Epithelial cell of esophagus (primary cell): ENCODE measurements around the gene ABHD8.

Experiments
- DNase-seq: peaks from one replicate; pipeline ENCODE4 v3.0.0; 2010; ENCODE audit warnings: low read depth
- H3K4me3 ChIP-seq: 2 replicates; pipeline ENCODE4 v1.5.1; 2011; ENCODE audit warnings: mild to moderate bottlenecking, low read length, control low read depth
- TF ChIP-seq, protein P1 (sequence below): IDR thresholded peaks from 2 replicates; pipeline ENCODE4 v1.5.1; 2011; ENCODE audit warnings: low read depth, mild to moderate bottlenecking, low read length, control low read depth, inconsistent platforms; ENCODE audit not compliant: insufficient read depth; ENCODE audit errors: missing control alignments

The ABHD8 gene

DNA sequence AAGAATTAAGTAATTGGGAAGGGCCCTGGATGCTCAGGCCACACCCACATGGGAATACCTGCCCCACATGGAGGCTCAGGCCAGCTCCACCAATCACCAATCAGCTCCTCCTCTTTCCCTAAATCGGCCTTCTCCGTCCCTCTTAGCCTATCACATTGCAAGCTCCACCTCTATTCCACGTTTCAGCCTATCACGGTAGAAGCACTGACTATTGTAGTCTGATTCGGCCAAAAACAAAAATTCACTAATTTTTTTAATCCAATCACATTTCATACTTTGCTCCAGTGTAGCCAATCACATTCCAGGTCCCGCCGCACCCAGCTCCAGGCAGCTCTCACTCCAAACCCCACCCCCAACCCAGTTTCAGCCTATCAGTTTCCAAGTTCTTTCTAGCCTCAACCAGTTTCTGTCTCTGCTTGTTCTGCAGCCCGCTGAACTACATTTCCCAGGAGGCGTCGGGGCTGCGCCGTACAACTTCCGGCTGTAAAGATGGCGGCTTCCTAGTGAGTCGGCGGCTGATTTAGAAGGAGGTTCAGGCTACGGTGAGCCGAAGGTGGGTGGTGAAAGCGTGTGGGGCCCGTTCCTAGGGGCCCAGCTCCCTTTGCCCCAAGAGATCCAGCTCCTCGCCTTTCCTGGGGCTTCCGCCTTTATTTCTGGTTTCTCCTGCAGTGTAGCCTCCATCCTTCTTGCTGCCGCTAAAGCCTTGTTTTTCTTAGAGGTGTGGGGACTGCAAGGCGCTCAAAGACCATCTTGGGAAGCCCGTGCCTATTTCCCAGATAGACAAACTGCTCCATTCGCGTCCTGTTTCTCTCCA lies 36.0 kb downstream of the ABHD8 start, which contains the start of gene BABAM1:
BABAM1 (plus strand) TSS at position 469 of the 814 bp plus-strand sequence. CDS start 1,364 bp downstream, outside the sequence.
- H3K4me3 ChIP-seq: peak within 1 kb of the TSS; percentile 99
- peak; percentile 99 for DNase-seq
- TF ChIP-seq, protein P1, sequence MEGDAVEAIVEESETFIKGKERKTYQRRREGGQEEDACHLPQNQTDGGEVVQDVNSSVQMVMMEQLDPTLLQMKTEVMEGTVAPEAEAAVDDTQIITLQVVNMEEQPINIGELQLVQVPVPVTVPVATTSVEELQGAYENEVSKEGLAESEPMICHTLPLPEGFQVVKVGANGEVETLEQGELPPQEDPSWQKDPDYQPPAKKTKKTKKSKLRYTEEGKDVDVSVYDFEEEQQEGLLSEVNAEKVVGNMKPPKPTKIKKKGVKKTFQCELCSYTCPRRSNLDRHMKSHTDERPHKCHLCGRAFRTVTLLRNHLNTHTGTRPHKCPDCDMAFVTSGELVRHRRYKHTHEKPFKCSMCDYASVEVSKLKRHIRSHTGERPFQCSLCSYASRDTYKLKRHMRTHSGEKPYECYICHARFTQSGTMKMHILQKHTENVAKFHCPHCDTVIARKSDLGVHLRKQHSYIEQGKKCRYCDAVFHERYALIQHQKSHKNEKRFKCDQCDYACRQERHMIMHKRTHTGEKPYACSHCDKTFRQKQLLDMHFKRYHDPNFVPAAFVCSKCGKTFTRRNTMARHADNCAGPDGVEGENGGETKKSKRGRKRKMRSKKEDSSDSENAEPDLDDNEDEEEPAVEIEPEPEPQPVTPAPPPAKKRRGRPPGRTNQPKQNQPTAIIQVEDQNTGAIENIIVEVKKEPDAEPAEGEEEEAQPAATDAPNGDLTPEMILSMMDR: peak; percentile 1

DNA sequence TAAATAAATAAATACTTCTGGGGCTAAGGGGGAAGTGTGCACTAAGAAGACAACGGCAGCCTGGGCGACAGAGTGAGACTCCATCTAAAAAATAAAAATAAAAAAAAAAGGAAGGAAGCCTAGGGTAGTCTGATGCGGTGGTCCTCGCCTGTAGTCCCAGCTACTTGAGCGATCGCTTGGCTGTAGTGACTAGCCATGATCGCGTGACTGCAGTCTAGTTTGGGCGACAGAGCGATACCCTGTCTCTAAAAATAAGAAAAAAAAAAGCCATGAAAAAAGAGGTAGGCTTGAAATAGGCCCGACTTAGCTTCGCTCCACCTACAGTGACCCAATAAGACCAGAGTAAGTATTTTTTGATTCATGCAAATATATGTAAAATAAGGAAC lies 36.6 kb downstream of the ABHD8 start:
- DNase-seq: no peak
- TF ChIP-seq, protein P1: no peak
- H3K4me3 ChIP-seq: no peak overlapping the region

DNA sequence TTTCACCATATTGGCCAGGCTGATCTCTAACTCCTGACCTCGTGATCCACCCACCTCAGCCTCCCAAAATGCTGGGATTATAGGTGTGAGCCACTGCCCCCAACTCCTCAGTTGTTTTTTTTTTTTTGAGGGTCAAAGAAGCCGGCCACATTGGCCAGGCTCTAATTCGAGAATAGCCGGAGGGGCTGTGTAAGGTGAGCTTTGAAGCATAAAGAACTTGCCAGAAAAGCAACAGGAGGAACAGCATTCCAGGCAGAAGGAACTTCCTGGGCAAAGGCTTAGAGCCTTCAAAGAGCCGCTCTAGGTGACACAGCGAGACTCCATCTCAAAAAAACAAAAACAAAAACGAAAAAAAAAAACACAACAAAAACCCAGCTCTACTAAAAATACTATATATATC lies 37.2 kb downstream of the ABHD8 start:
- TF ChIP-seq, protein P1: no peak
- H3K4me3 ChIP-seq: no peak overlapping the region
- no peak for DNase-seq

DNA sequence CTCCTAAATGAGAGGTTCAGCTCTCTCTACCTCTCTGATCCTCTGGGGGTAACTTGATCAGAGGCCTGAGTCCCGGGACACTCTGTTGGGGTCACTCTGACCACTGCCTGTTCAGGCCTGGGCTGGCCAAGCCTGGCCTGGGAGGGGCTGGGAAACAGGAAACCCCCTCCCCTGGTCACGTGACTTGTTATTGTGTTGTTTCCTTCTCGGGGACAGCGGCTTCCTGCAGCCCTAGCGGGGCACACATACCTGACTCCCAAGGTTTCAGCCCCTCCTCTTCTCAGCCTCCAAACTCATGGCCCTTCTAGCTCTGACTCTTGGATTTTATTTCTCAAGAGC lies 38.6 kb downstream of the ABHD8 start, which contains the start of gene USHBP1:
USHBP1 (minus strand) TSS at position 105 of the 339 bp plus-strand sequence. CDS start 446 bp downstream, outside the sequence.
- H3K4me3 ChIP-seq: no peak within 1 kb of the TSS
- DNase-seq: no peak
- TF ChIP-seq, protein P1: no peak

DNA sequence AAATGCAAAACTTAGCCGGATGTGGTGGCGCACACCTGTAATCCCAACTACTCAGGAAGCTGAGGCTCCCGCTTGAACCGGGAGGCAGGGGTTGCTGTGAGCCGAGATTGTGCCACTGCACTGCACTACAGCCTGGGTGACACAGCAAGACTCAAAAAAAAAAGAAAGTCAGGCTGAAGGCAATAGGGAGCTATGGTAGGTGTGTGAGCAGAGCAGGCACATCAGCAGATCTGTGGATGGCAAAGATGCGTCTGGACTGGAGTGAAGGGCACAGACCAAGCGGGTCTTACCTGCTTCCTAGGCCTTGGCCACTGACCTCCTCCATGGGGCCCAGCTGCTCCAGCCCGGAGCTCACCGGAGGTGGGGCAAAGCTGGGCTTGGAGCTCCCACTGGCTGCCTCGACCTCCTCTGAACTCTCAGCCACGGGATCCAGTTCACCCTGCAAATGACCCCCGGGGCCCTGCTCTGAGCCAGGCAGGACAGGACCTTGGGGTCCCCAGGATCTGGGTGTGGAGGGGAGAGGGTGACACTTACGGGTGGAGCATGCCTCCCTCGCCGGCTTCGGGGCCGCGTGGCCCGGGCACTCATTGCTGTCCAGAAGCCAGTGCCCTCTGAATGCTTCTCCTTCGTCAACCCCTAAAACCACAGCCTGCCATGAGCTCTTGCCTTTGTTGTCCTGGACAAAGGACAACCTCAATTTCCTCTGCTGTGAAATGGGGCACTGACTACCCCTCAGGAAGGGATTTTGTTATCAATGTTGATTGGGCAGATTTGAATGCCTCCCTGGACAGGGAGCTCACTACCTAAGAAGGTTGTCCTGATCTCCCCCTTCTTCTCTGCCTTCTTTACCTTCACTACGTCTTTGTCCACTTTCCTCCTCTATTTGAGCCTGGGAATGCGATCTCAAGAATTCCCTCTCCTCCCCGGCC lies 39.2 kb downstream of the ABHD8 start:
- TF ChIP-seq, protein P1: no peak
- no peak for DNase-seq
- H3K4me3 ChIP-seq: no peak overlapping the region

DNA sequence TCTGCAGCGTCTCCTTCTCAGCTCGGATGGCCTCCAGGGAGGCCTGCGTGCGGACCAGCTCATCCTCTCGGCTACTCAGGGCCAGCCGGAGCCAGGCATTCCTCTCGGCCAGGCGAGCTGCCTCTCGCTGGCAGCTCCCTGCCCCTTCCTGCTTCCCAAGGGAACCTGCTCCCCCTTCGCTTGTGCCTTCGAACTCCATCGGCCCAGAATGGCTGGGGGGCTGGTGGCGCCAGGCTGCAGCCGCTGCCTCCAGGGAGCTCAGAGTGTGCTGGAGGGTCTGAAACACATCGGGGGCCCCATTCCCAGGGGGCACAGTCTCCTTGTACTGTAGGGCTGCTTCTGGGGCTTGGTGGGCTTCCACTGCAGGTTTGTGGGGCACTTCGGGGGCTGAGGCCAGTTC lies 40.7 kb downstream of the ABHD8 start:
- TF ChIP-seq, protein P1: no peak
- no peak overlapping the region for H3K4me3 ChIP-seq
- DNase-seq: no peak
